Measurements from ENCODE around the gene GPR89B. TPM values are rescaled to one million over a fixed set of nuclear protein-coding genes. Genes with fewer than 3 reads are reported as not detected.

The GPR89B gene
- total and polyA plus RNA-seq, 2 of the 8 experiments (the other 6 are each of a cell fraction or from before 2014, with no cell fraction given), result 19.5 to 32.5 TPM

GRCh38 chr1:147912553-147912952 is 15.7 kb upstream of the GPR89B start:
- no peak overlapping the region for H3K4ac ChIP-seq (replicated peaks; ENCODE audit: insufficient read length, low read depth, low read length)
- no peak overlapping the region for H2BK20ac ChIP-seq (ENCODE audit: low read length)
- no peak overlapping the region for H3K9ac ChIP-seq (replicated peaks in 1 of 4; ENCODE audit: extremely low read depth in 1 of 4, low read depth in 3 of 4, low read length in 3 of 4)
- H3K18ac ChIP-seq (ENCODE audit: extremely low read depth, low read length), result no peak overlapping the region
- H2BK5ac ChIP-seq (ENCODE audit: low read depth, low read length), result no peak overlapping the region
- H3K23ac ChIP-seq (ENCODE audit: insufficient read length), result no peak overlapping the region
- no peaks in the 10 kb centered on the region; a peak in 1 of 7 replicates for H3K27me3 ChIP-seq (replicated peaks in 1 of 4; ENCODE audit: control insufficient read depth in 3 of 4, extremely low read depth in 1 of 4, insufficient read depth in 3 of 4, low read length in 3 of 4)
- no peak for DNase-seq (ENCODE audit: low read depth in 1 of 2, low spot score in 2 of 2)
- no peaks in the 10 kb centered on the region for H3K79me1 ChIP-seq (ENCODE audit: low read depth, low read length)
- no peaks in the 10 kb centered on the region for H3K9me3 ChIP-seq (ENCODE audit: insufficient read depth in 2 of 2, low read depth in 1 of 2, low read length in 1 of 2)
- H4K5ac ChIP-seq (ENCODE audit: insufficient read length, low read depth, low read length), result no peak overlapping the region
- H3K79me2 ChIP-seq (ENCODE audit: control insufficient read depth in 1 of 2, insufficient read depth in 2 of 2, low read length in 2 of 2), result no peaks in the 10 kb centered on the region
- H2BK12ac ChIP-seq (ENCODE audit: low read depth, low read length), result no peak overlapping the region
- H4K8ac ChIP-seq (ENCODE audit: extremely low read depth, insufficient read depth, low read length), result no peak overlapping the region
- H3K27ac ChIP-seq (ENCODE audit: low read depth, low read length), result no peak overlapping the region
- no peaks in the 10 kb centered on the region for H3K4me1 ChIP-seq (replicated peaks in 1 of 4; ENCODE audit: control insufficient read depth in 3 of 4, insufficient read depth in 4 of 4, low read length in 3 of 4)
- CTCF ChIA-PET (ENCODE audit: partially characterized antibody), result interaction anchor here (1.3 to 1.5 kb wide), 2 partner anchors 20 to 188 kb away, joined by 3 to 5 read pairs; no protein-coding TSS in a partner anchor
- H2BK120ac ChIP-seq (replicated peaks; ENCODE audit: low read depth, low read length), result no peak overlapping the region
- no peaks in the 10 kb centered on the region for H4K20me1 ChIP-seq (replicated peaks in 1 of 2; ENCODE audit: control insufficient read depth in 1 of 2, insufficient read depth in 2 of 2, low read length in 2 of 2)
- no peak overlapping the region for H3K56ac ChIP-seq (replicated peaks; ENCODE audit: insufficient read length, low read depth, low read length)
- 93% methylated on average over 2 of the region's 2 CpGs; no CpG with 5 or more reads in 1 of the 2 experiments for WGBS, 2 experiments (ENCODE audit: extremely low coverage in 1 of 2, insufficient coverage in 1 of 2, insufficient read length in 1 of 2, insufficient replicate concordance in 2 of 2, low coverage in 1 of 2, low lambda C conversion rate in 2 of 2, missing lambda C conversion rate in 1 of 2)
- H3K23me2 ChIP-seq (ENCODE audit: low read depth, low read length), result no peaks in the 10 kb centered on the region
- H2AFZ ChIP-seq (ENCODE audit: low read length), result no peak overlapping the region
- POLR2A ChIA-PET (ENCODE audit: partially characterized antibody), result no interaction called here
- H3K14ac ChIP-seq (ENCODE audit: insufficient read length), result no peak overlapping the region
- no peak for FAIRE-seq
- H3K4me3 ChIP-seq (ENCODE audit: extremely low read depth in 1 of 4, insufficient read depth in 2 of 4, low read depth in 3 of 4, low read length in 4 of 4), result no peak overlapping the region
- no peak overlapping the region for H4K91ac ChIP-seq (replicated peaks; ENCODE audit: insufficient read length, low read length)
- H2BK15ac ChIP-seq (ENCODE audit: low read length), result no peak overlapping the region
- H3K4me2 ChIP-seq (ENCODE audit: insufficient read depth in 1 of 2, low read depth in 2 of 2, low read length in 2 of 2), result no peak overlapping the region
- H3K36me3 ChIP-seq (ENCODE audit: control insufficient read depth in 2 of 4, insufficient read depth in 4 of 4, low read length in 3 of 4), result no peaks in the 10 kb centered on the region
- no peak overlapping the region for H2AK5ac ChIP-seq (ENCODE audit: low read depth, low read length)
- TF ChIP-seq SUZ12 (IDR thresholded peaks at IDR 0.05; ENCODE audit: low read length) (no peak), CTCF (IDR thresholded peaks at IDR 0.05; ENCODE audit: control extremely low read depth in 1 of 3, insufficient read depth in 1 of 3, low read depth in 1 of 3, low read length in 3 of 3) (peak in 1 of 3 experiments; percentile 3; a peak in 1 of 4 replicates)
